Measurements from ENCODE around the gene CYP27C1. TPM values are rescaled to one million over a fixed set of nuclear protein-coding genes. Genes with fewer than 3 reads are reported as not detected.

Gene CYP27C1
- total and polyA plus RNA-seq, 9 of the 15 experiments (the other 6 are each of a cell fraction or from before 2014, with no cell fraction given), result not detected

- TF ChIP-seq MYBL2 (IDR thresholded peaks at IDR 0.05; ENCODE audit: low read depth), result no peak
- TF ChIP-seq MYBL2 (CRISPR knock-in tag; IDR thresholded peaks at IDR 0.05; ENCODE audit: borderline replicate concordance), result no peak
Observed at GRCh38 chr2:127150996-127151395, 69.1 kb downstream of the CYP27C1 start (continued).

DNA sequence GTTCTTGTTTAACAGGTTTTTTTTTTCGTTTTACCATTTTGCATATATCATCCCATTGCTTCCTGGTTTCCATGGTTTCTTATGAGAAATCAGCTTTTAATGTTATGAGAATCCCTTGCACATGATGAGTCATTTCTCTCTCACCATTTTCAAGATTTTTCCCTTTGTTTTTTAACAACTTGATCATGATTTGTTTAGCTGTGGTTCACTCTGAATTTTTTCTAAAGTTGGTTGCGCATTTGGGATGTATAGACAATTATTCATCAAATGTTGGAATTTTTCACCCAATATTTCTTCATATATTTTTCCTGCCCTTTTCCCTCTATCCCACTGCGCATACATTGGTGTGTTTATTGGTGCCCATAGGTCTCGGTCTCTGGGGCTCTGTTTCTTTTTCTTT, 70.7 kb downstream of the CYP27C1 start:
- H3K4me3 ChIP-seq, result no peak overlapping the region
- POLR2A ChIA-PET, result interaction anchor here (0.8 kb wide), 1 partner anchor 16 kb away, joined by 3 read pairs; no protein-coding TSS in a partner anchor
- DNase-seq (ENCODE audit: extremely low read depth in 1 of 4, low spot score in 3 of 4) (no peak), FAIRE-seq (no peak), ATAC-seq (no peak)
- H3K27ac ChIP-seq (ENCODE audit: extremely low read depth, low read depth, low read length), result no peak overlapping the region
- H3K79me2 ChIP-seq (ENCODE audit: control insufficient read depth, insufficient read depth, low read length), result no peaks in the 10 kb centered on the region
- no peak overlapping the region for H2AFZ ChIP-seq (ENCODE audit: low read depth, low read length)
- no peaks in the 10 kb centered on the region for H3K9me1 ChIP-seq (ENCODE audit: control insufficient read depth, insufficient read depth, low read length)
- no peaks in the 10 kb centered on the region; a peak in 1 of 5 replicates for H3K4me1 ChIP-seq (replicated peaks in 1 of 2; ENCODE audit: control insufficient read depth in 2 of 2, insufficient read depth in 2 of 2, low read length in 2 of 2)
- H3K27me3 ChIP-seq (ENCODE audit: control insufficient read depth in 2 of 2, insufficient read depth in 2 of 2, low read length in 2 of 2), result peaks cover 0 to 44% of the 10 kb centered on the region in 2 experiments; a peak in 4 of 5 replicates
- no peak overlapping the region for H3K9ac ChIP-seq (ENCODE audit: insufficient read depth in 1 of 2, low read depth in 2 of 2, low read length in 2 of 2)
- no peaks in the 10 kb centered on the region for H3K9me3 ChIP-seq (replicated peaks; ENCODE audit: control insufficient read depth, insufficient read depth, low read depth, low read length)
- in situ Hi-C loops (cut with MboI) (no loop called here), intact Hi-C loops (cut with micrococcal nuclease) (no loop called here)
- no peaks in the 10 kb centered on the region for H4K20me1 ChIP-seq (replicated peaks; ENCODE audit: control insufficient read depth, insufficient read depth, low read length)
- WGBS (ENCODE audit: insufficient coverage, low coverage, missing lambda C conversion rate), result 1% methylated on average over 4 of the region's 4 CpGs
- no peak overlapping the region for H3K4me2 ChIP-seq (ENCODE audit: insufficient read depth, low read length)
- H3K36me3 ChIP-seq (ENCODE audit: control insufficient read depth, insufficient read depth, low read length), result no peaks in the 10 kb centered on the region
- CTCF ChIA-PET (ENCODE audit: low intra/inter-chr PET ratio), result no interaction called here
- no TSS peak for BruUV-seq (replicated peaks)
- no peak for TF ChIP-seq E2F1 (CRISPR knock-in tag; IDR thresholded peaks at IDR 0.05)
- TF ChIP-seq HBP1 (CRISPR knock-in tag; IDR thresholded peaks at IDR 0.05), result no peak
- no peak for TF ChIP-seq CCAR2 (IDR thresholded peaks at IDR 0.05; ENCODE audit: low read depth, low read length)
- TF ChIP-seq DNMT1 (IDR thresholded peaks at IDR 0.05), result no peak
- no peak for TF ChIP-seq E2F5 (CRISPR knock-in tag; IDR thresholded peaks at IDR 0.05)
- TF ChIP-seq PBX2 (CRISPR knock-in tag; IDR thresholded peaks at IDR 0.05; ENCODE audit: low read depth), result no peak
- no peak for TF ChIP-seq PBX2 (tag; conservative IDR thresholded peaks at IDR 0.05; ENCODE audit: low read depth)
- TF ChIP-seq DACH1 (IDR thresholded peaks at IDR 0.05; ENCODE audit: partially characterized antibody), result no peak
- no peak for TF ChIP-seq ZNF197 (CRISPR knock-in tag; IDR thresholded peaks at IDR 0.05; ENCODE audit: low read depth)
- no peak for TF ChIP-seq RFX5 (IDR thresholded peaks at IDR 0.05; ENCODE audit: low read depth, low read length)
- no peak for TF ChIP-seq RNF2 (IDR thresholded peaks at IDR 0.05)
- no peak for TF ChIP-seq ZNF174 (CRISPR knock-in tag; IDR thresholded peaks at IDR 0.05)
- TF ChIP-seq EGR1 (conservative IDR thresholded peaks at IDR 0.05), result no peak
